ENCODE measurements around the gene TSGA10IP. TPM values are rescaled to one million over a fixed set of nuclear protein-coding genes. Genes with fewer than 3 reads are reported as not detected.

TSGA10IP gene
- total and polyA plus RNA-seq, 12 donors: 0.03 to 0.33 (median 0.28) TPM; not detected in 8

- peaks cover 0 to 3% of the 10 kb centered on the region in 2 donors for H3K4me1 ChIP-seq (replicated peaks in 1 of 2)
- intact Hi-C loops (cut with DNase I): no loop called here
- H3K27me3 ChIP-seq: no peaks in the 10 kb centered on the region
- H3K36me3 ChIP-seq (replicated peaks in 1 of 2): peaks cover 0 to 64% of the 10 kb centered on the region in 2 donors
- no peak for DNase-seq
- WGBS, 4 donors: 82 to 88% (median 85%) methylated on average over 15 of the region's 15 CpGs
- no peak overlapping the region for H3K4me3 ChIP-seq
- TF ChIP-seq POLR2A (IDR thresholded peaks at IDR 0.05): no peak
- TF ChIP-seq, protein P1, sequence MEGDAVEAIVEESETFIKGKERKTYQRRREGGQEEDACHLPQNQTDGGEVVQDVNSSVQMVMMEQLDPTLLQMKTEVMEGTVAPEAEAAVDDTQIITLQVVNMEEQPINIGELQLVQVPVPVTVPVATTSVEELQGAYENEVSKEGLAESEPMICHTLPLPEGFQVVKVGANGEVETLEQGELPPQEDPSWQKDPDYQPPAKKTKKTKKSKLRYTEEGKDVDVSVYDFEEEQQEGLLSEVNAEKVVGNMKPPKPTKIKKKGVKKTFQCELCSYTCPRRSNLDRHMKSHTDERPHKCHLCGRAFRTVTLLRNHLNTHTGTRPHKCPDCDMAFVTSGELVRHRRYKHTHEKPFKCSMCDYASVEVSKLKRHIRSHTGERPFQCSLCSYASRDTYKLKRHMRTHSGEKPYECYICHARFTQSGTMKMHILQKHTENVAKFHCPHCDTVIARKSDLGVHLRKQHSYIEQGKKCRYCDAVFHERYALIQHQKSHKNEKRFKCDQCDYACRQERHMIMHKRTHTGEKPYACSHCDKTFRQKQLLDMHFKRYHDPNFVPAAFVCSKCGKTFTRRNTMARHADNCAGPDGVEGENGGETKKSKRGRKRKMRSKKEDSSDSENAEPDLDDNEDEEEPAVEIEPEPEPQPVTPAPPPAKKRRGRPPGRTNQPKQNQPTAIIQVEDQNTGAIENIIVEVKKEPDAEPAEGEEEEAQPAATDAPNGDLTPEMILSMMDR (IDR thresholded peaks at IDR 0.05): no peak
- H3K9me3 ChIP-seq (replicated peaks in 1 of 3): no peaks in the 10 kb centered on the region
- no peak overlapping the region for H3K27ac ChIP-seq
These were observed 23.6 kb downstream of the TSGA10IP start for GRCh38 chr11:65968600-65969482.

DNA sequence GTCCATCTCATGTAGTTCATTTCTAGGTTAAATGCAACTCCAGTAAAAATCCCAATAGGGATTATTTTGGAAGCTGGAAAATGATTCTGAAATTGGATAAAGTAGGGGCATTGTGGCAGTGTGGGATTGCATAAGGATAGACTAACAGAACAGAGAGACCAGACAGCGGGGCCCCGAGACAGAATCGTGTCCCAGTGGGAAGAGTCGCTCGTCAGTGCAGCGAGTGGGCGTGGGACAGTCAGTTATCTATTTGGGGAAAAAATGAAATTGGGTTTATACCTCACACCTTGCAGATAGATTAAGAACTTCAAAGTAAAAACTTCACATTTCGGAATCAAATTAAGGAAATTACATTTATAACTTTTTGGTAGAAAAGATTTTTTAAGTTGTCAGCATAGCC, 26.8 kb downstream of the TSGA10IP start:
- DNase-seq: no peak
- no peaks in the 10 kb centered on the region for H3K4me1 ChIP-seq (replicated peaks in 1 of 2)
- H3K27ac ChIP-seq: no peak overlapping the region
- no peak overlapping the region for H3K4me3 ChIP-seq
- intact Hi-C loops (cut with DNase I): no loop called here
- TF ChIP-seq, protein P1 (IDR thresholded peaks at IDR 0.05): no peak
- TF ChIP-seq POLR2A (IDR thresholded peaks at IDR 0.05): no peak
- WGBS, 4 donors: 94 to 97% (median 95%) methylated on average over 8 of the region's 8 CpGs
- no peaks in the 10 kb centered on the region for H3K27me3 ChIP-seq
- peaks cover 0 to 41% of the 10 kb centered on the region in 2 donors for H3K36me3 ChIP-seq (replicated peaks in 1 of 2)
- H3K9me3 ChIP-seq (replicated peaks in 1 of 3): no peaks in the 10 kb centered on the region

DNA sequence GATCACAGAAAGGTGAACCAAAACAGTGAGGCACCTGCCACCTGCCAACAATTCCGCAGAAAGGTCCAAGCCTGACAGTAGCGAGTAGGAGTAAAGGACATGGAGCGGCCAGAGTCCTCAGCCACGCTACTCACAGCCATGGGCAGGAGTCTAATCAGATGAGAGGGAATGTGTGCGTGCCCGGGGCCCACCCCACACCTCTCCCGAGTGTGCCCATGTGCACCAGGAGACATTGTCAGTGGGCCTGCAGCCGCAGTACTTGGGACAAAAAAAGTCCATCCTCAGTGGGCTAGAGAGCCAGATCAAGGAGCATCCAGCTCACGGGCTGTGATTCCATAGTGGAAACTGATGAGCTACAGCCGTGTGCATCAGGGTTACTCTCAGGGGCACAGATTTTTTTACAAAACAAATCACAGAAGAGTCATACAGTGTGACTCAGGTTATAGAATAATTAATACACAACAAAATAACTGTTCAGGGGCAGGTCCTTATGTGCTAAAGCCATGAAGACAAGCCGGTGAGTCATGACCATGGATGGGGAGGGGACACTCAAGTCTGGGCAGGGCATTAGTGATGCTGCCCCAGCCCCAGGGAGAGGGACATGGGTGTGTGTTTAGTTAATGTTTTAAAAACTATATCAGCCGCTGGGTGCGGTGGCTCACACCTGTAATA, 28.3 kb downstream of the TSGA10IP start:
- Histone ChIP-seq H3K9me3 (replicated peaks in 1 of 3) (no peaks in the 10 kb centered on the region), H3K36me3 (replicated peaks in 1 of 2) (peaks cover 0 to 41% of the 10 kb centered on the region in 2 donors), H3K27me3 (no peaks in the 10 kb centered on the region), H3K4me3 (no peak overlapping the region), H3K4me1 (replicated peaks in 1 of 2) (no peaks in the 10 kb centered on the region), H3K27ac (no peak overlapping the region)
- WGBS, 4 donors: 86 to 93% (median 90%) methylated on average over 13 of the region's 13 CpGs
- intact Hi-C loops (cut with DNase I): no loop called here
- DNase-seq: no peak
- TF ChIP-seq, protein P1 (IDR thresholded peaks at IDR 0.05): no peak
- no peak for TF ChIP-seq POLR2A (IDR thresholded peaks at IDR 0.05)

DNA sequence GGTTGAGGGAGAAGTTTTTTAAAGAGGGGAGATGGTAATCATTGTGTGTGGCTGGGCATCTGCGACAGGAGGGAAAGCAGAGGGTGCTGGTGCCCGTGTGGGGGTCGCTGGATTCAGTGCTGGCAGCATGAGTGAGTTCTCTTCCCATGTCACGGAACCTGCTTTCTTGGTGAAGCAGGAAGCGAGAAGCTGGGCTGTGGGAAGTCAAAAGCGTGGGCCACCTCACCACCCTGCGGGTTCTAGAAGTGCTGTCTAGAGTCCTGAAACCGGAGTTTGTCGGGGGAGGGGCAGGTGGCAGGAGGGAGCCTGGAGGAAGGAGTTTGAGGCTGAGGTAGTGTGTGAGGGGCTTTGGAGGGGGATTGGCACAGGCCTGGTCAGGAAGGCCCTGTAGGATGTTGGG, 30.5 kb downstream of the TSGA10IP start:
- no peak overlapping the region for H3K4me3 ChIP-seq

More for the DNA sequence above, 30.5 kb downstream of the TSGA10IP start:
- intact Hi-C loops (cut with DNase I): no loop called here
- Histone ChIP-seq H3K27ac (no peak overlapping the region), H3K36me3 (replicated peaks in 1 of 2) (peaks cover 0 to 38% of the 10 kb centered on the region in 2 donors), H3K27me3 (no peaks in the 10 kb centered on the region), H3K9me3 (replicated peaks in 1 of 3) (no peaks in the 10 kb centered on the region), H3K4me1 (replicated peaks in 1 of 2) (no peaks in the 10 kb centered on the region)
- 94 to 96% (median 94%) methylated on average over 9 of the region's 9 CpGs for WGBS, 4 donors
- no peak for DNase-seq
- TF ChIP-seq, protein P1 (IDR thresholded peaks at IDR 0.05): no peak
- TF ChIP-seq POLR2A (IDR thresholded peaks at IDR 0.05): no peak
